Measurements from ENCODE around the gene MUC2.
"Not testable (repeated sequence)": the region's sequence is repeated elsewhere in the genome, so short reads cannot be mapped to it uniquely, and the experiment has no call there.

Gene MUC2

DNA sequence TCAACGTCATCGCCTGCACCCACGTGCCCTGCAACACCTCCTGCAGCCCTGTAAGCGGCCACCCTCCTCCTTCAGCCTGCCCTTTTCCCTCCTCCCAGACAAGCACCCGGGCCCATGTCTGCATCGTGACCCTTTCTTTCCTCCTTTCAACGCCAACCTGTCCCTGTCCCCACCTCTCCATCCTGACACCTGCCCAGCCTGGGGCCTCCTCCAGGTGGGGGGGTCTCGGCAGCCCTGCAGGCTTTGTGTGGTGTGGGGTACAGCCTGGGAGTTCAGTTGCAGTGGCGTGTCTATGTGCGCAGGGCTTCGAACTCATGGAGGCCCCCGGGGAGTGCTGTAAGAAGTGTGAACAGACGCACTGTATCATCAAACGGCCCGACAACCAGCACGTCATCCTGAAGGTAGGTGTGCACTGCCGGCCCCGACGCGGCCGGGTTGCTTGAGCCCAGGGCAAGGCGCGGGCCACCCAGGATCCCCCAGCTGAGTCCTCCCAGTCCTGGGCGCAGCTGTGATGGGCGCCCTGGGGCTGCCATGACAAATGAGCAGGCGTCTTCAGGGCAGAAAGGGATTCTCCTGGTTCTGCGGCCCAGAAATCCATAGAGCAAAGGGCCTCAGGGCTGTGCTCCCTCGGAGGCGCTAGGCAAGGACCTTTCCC is 33.7 kb downstream of the MUC2 start:
- DNase-seq = no peak

- no peak for DNase-seq
These were observed 34.6 kb downstream of the MUC2 start for GRCh38 chr11:1109101-1109917.

DNA sequence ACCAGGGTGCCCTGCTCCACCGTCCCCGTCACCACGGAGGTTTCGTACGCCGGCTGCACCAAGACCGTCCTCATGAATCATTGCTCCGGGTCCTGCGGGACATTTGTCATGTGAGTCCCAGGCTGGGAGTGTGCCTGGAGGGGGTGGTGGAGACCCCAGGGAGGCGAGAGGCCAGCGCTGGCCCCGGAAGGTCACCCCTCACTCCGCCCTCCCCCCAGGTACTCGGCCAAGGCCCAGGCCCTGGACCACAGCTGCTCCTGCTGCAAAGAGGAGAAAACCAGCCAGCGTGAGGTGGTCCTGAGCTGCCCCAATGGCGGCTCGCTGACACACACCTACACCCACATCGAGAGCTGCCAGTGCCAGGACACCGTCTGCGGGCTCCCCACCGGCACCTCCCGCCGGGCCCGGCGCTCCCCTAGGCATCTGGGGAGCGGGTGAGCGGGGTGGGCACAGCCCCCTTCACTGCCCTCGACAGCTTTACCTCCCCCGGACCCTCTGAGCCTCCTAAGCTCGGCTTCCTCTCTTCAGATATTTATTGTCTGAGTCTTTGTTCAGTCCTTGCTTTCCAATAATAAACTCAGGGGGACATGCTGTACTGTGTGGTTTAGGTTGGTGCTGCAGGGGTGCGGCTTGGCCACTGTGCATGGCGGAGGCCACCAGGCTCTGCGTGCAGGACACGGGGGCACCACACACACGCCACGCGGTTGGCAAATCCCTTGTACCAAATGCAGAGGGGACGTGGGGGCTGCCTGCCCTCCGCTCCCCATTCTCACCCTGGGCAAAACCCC is 35.4 kb downstream of the MUC2 start:
- DNase-seq = no peak

GRCh38 chr11:1111545-1112212 is 37.0 kb downstream of the MUC2 start:
- DNase-seq = no peak

- no peak for DNase-seq
These were observed 37.9 kb downstream of the MUC2 start for GRCh38 chr11:1112351-1113191.

DNA sequence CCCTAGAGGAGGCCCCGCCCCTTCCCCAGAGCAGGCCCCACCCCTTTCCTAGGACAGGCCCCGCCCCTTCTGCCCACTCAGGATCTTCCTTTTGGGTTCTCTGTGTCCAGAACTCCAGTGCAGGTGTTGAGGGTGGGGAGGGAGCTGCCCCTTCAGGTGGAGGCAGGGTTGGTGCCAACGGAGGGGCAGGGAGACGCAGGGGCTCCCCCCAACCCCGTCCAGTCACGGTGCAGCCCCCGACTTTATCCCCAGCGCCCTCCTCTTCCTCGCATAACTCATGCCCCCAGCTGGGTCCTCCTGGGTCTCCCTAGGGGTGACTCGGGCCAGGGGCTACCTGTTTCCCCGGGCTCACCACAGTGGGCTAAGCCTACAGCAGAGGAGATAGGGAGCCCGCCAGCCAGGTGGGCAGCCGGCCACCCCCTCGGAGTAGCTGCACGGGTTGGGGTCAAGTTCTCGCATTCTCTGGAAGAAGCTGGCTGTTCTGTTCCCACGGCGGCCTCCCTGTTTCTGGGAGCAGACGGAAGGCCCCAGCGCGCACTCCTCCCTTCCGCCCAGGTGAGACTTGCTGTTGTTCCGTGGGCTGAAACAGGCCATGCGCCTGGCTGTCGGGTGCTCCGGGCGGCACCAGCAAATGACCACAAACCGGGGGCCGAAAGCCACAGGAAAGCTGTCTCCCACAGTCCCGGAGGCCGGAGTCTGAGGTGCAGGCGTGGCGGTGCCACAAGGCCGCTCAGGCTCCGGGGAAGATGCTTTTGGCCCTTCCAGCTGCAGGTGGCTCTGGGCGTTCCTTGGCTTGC is 38.9 kb downstream of the MUC2 start:
- DNase-seq = no peak

DNA sequence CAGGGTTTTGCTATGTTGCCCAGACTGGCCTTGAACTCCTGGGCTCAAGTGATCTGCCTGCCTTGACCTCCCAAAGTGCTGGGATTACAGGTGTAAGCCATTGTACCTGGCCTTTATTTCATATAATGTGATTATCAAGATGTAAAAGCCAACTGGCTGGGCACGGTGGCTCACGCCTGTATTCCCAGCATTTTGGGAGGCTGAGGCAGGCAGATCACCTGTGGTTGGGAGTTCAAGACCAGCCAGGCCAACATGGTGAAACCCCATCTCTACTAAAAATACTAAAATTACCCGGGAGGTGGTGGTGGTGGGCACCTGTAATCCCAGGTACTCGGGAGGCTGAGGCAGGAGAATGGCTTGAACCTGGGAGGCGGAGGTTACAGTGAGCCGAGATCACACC is 40.6 kb downstream of the MUC2 start:
- not testable (repeated sequence) for DNase-seq

- DNase-seq = no peak
These were observed 41.4 kb downstream of the MUC2 start for GRCh38 chr11:1116104-1116503.

GRCh38 chr11:1116666-1117390 is 42.2 kb downstream of the MUC2 start:
- DNase-seq = no peak

GRCh38 chr11:1117992-1118391 is 43.3 kb downstream of the MUC2 start:
- DNase-seq = no peak

- DNase-seq = no peak
These were observed 44.3 kb downstream of the MUC2 start for GRCh38 chr11:1118755-1119603.

DNA sequence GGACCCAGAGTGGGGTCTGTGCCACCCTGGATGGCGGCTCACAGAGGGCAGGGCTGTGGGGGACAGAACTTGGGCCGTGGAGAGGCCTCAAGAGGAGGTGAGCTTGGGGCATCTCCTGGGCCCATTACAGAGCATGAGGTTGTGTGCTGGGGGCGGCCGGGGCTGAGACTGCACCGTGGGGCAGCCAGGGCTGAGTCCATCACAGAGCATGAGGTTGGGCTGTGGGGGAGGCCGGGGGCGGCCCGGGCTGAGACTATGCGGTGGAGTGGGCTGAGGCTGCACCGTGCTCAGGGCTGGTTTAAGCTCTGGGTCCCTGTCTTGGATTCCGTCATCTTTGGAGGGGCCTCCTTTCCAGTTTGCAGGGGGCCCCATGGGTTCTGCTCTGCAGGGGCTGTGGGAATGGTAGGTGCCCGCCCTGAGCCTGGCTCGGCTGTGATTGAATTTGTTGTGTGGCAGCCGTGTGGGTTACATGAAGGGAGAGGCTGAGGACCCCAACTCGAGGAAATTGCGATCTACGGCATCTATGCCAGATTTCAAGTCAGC is 45.0 kb downstream of the MUC2 start:
- no peak for DNase-seq

DNA sequence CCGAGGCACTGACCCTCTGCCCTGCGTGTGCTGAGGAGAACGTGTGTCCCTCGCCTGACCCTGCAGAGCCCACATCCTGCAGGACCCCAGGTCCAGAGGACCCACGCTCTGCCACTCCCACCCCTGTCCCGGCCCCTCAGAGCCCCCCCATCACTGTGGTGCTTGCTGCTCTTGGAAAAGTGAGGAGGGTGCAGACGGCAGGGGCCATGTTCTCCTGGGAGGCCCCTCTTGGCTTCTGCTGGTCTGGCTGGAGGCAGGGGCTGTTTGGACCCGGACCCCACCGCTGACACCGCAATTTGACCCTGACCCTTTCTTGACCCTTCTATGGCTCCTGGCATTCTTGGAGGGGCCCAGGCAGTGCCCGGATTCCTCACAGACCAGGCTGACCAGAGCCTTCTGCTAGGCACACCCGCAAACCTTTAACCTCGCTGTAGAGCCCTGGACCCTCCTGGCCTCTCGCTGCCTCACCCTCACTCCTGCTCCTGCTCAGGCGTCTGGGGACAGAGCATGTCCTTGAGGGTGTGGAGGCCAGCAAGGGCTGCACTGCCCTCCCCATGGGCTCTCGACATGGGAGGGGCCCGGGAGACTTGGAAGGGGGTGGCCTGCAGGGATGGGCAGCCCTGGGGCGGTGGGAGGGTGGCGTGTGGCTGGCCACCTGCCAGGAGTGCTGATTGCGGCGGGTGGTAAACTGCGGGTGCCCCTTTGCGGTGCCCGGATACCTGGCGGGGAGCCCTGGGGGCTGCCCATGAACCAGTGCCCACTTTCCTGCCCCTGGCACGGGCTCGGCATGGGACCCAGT is 46.1 kb downstream of the MUC2 start:
- no peak for DNase-seq

- no peak for DNase-seq
These were observed 46.7 kb downstream of the MUC2 start for GRCh38 chr11:1121331-1121812.

DNA sequence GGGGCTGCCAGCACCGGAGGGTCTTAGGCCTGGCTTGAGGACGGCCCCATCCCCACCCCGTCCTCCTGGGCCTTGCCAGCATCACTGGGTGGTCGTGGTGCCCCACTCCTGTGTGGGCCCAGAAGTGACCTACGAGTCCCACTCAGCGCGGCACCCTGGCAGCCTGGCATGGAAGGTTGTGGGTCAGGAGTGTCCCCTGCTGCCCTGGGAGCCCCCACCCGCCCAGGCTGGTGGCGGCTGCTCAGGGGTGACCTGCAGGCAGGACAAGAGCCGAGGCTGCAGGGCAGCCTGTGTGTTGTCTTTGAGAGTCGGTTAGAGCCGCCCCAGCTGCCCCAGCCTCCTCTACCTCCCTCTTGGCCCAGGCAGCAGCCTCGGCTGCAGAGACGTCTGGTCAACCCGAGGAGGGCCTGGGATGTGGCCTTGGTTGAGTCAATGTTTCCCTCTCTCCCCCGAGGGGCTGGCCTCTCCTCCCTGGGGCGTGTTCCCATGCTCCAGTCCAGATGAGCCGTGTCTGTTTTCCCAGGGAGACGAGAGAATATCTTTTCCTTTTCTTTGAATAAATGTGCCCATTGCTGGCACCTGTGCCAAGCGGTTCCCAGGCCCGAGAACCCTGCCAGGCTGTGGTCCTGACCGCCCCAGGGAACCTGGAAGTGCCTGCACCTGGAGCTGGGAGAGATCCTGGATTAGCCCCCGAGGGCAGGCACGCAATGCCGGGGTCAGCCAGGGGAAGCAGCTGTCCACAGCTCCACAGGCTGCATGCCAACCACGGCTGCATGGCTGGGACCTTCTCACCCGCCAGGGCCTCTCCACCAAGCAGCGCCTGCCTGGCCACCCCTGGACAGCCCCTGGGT is 47.4 kb downstream of the MUC2 start:
- DNase-seq = no peak

- no peak for DNase-seq
These were observed 48.0 kb downstream of the MUC2 start for GRCh38 chr11:1122664-1123002.

DNA sequence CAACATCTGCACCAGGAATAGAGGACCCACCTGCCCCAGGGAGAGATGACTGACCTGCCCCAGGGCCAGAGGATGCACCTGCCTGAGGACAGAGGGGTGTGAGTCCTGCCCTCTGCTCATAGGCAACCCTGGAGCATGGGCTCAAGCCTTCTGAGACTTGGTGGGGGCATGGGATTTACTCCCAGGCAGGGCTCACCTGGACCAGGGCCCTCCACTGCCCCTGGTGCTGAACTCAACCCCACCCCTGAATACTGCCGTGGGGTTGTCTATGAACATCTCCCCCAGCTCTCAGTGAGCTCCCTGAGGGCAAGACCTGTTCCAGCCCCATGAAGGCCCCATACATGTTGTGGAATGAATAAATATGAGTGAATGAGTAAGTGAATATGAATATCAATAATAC is 49.3 kb downstream of the MUC2 start:
- DNase-seq = no peak

All from DMS79 (cell line).